Measurements from ENCODE around the gene CDK17.

The CDK17 gene

GRCh38 chr12:96399120-96399918 lies 920 bp downstream of the CDK17 start:
- Histone ChIP-seq H3K4me3 (ENCODE audit: low read depth, low read length) (peak overlapping the region; percentile 89), H3K27ac (peak overlapping the region; percentile 90), H2AFZ (peak overlapping the region; percentile 88), H3K9me3 (ENCODE audit: control insufficient read depth, low read length) (no peaks in the 10 kb centered on the region), H3K9ac (peak overlapping the region; percentile 41), H3K27me3 (ENCODE audit: control insufficient read depth, insufficient read depth, low read length) (no peaks in the 10 kb centered on the region), H3K79me2 (peaks cover 22% of the 10 kb centered on the region), H3K4me1 (peaks cover 15% of the 10 kb centered on the region), H3K4me2 (ENCODE audit: low read length) (peak overlapping the region; percentile 90), H3K36me3 (ENCODE audit: control insufficient read depth, insufficient read depth, low read length) (no peaks in the 10 kb centered on the region)
- peak; percentile 29 for TF ChIP-seq CTCF (IDR thresholded peaks at IDR 0.05)

GRCh38 chr12:96398424-96399119 lies 1.7 kb downstream of the CDK17 start:
- Histone ChIP-seq H3K79me2 (peaks cover 28% of the 10 kb centered on the region), H3K9ac (peak overlapping the region; percentile 41), H3K4me1 (peaks cover 15% of the 10 kb centered on the region), H3K36me3 (ENCODE audit: control insufficient read depth, insufficient read depth, low read length) (no peaks in the 10 kb centered on the region), H3K27me3 (ENCODE audit: control insufficient read depth, insufficient read depth, low read length) (no peaks in the 10 kb centered on the region), H3K9me3 (ENCODE audit: control insufficient read depth, low read length) (no peaks in the 10 kb centered on the region), H3K4me2 (ENCODE audit: low read length) (peak overlapping the region; percentile 90), H3K27ac (peak overlapping the region; percentile 90), H2AFZ (peak overlapping the region; percentile 88), H3K4me3 (ENCODE audit: low read depth, low read length) (peak overlapping the region; percentile 89)
- no peak for TF ChIP-seq CTCF (IDR thresholded peaks at IDR 0.05)

GRCh38 chr12:96397756-96398423 lies 2.3 kb downstream of the CDK17 start:
- H3K79me2 ChIP-seq: peaks cover 32% of the 10 kb centered on the region
- H3K36me3 ChIP-seq (ENCODE audit: control insufficient read depth, insufficient read depth, low read length): no peaks in the 10 kb centered on the region
- peak overlapping the region; percentile 41 for H3K9ac ChIP-seq
- no peak overlapping the region for H2AFZ ChIP-seq
- H3K4me2 ChIP-seq (ENCODE audit: low read length): peak overlapping the region; percentile 90
- peak overlapping the region; percentile 90 for H3K27ac ChIP-seq
- peaks cover 15% of the 10 kb centered on the region for H3K4me1 ChIP-seq
- no peaks in the 10 kb centered on the region for H3K27me3 ChIP-seq (ENCODE audit: control insufficient read depth, insufficient read depth, low read length)
- no peak for TF ChIP-seq CTCF (IDR thresholded peaks at IDR 0.05)
- peak overlapping the region; percentile 89 for H3K4me3 ChIP-seq (ENCODE audit: low read depth, low read length)
- H3K9me3 ChIP-seq (ENCODE audit: control insufficient read depth, low read length): no peaks in the 10 kb centered on the region

GRCh38 chr12:96396914-96397313 lies 3.3 kb downstream of the CDK17 start:
- peaks cover 17% of the 10 kb centered on the region for H3K4me1 ChIP-seq
- H3K9me3 ChIP-seq (ENCODE audit: control insufficient read depth, low read length): no peaks in the 10 kb centered on the region
- no peak overlapping the region for H3K27ac ChIP-seq
- TF ChIP-seq CTCF (IDR thresholded peaks at IDR 0.05): no peak
- H3K9ac ChIP-seq: no peak overlapping the region
- peaks cover 40% of the 10 kb centered on the region for H3K79me2 ChIP-seq
- H3K4me3 ChIP-seq (ENCODE audit: low read depth, low read length): no peak overlapping the region
- H3K36me3 ChIP-seq (ENCODE audit: control insufficient read depth, insufficient read depth, low read length): no peaks in the 10 kb centered on the region
- H3K27me3 ChIP-seq (ENCODE audit: control insufficient read depth, insufficient read depth, low read length): no peaks in the 10 kb centered on the region
- no peak overlapping the region for H2AFZ ChIP-seq
- no peak overlapping the region for H3K4me2 ChIP-seq (ENCODE audit: low read length)
